ENCODE data around the gene MANEAL.

- no peak for TF ChIP-seq KLF9 (CRISPR knock-in tag; IDR thresholded peaks at IDR 0.05; ENCODE audit: low read depth)
- no peak for TF ChIP-seq HNF1A (IDR thresholded peaks at IDR 0.05; ENCODE audit: low read depth)
- no peak for TF ChIP-seq HNF1A (CRISPR knock-in tag; IDR thresholded peaks at IDR 0.05; ENCODE audit: borderline replicate concordance)
- TF ChIP-seq ZFX (CRISPR knock-in tag; IDR thresholded peaks at IDR 0.05; ENCODE audit: low read depth): no peak
- no peak for TF ChIP-seq POLR2A (IDR thresholded peaks at IDR 0.05; ENCODE audit: insufficient read depth in 1 of 2, low read depth in 2 of 2, low read length in 2 of 2)
- no peak for TF ChIP-seq ZBTB8A (CRISPR knock-in tag; IDR thresholded peaks at IDR 0.05; ENCODE audit: borderline replicate concordance, low read depth)
- TF ChIP-seq CTCF (CRISPR knock-in tag; IDR thresholded peaks at IDR 0.05): no peak
- no peak for TF ChIP-seq KDM5B (CRISPR knock-in tag; IDR thresholded peaks at IDR 0.05; ENCODE audit: borderline replicate concordance)
These were observed 46.8 kb upstream of the MANEAL start for GRCh38 chr1:37746806-37747205.

All from HepG2 (cell line).